CD4-positive, alpha-beta T cell treated with Interleukin-1 beta for 1 hour (primary cell): Measurements from ENCODE around the gene SRCAP.
A peak's percentile ranks its signal among the peaks of the same experiment; 100 is the strongest.

Experiments used
- DNase-seq, 2 donors: peaks; one replicate each; pipeline ENCODE4 v3.0.0-alpha.2; 2020 to 2022

Gene SRCAP

GRCh38 chr16:30737794-30738648 lies 39.0 kb downstream of the SRCAP start:
- no peak for DNase-seq

DNA sequence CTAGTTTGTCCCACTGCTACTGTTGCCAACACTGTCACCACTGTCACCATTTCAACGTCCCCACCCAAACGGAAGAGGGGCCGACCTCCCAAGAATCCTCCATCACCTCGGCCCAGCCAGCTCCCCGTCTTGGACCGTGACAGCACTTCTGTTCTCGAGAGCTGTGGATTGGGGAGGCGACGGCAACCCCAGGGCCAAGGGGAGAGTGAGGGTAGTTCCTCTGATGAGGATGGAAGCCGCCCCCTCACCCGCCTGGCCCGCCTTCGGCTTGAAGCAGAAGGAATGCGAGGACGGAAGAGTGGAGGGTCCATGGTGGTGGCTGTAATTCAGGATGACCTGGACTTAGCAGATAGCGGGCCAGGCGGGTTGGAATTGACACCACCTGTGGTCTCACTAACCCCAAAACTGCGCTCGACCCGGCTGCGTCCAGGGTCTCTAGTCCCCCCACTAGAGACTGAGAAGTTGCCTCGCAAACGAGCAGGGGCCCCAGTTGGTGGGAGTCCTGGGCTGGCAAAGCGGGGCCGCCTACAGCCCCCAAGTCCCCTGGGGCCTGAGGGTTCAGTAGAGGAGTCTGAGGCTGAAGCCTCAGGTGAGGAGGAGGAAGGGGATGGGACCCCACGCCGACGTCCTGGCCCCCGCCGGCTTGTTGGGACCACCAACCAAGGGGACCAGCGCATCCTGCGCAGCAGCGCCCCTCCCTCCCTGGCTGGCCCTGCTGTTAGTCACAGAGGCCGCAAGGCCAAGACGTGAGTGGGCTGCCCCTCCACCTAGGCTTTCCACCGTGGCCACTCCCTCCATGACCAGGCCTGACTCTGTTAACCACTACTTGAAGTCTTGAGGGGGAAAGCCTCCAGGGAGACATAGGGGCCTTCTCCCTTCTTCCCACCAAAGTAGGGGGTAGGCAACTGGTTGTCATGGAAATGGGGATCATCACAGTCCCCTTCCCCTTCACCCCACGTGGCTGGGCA lies 40.3 kb downstream of the SRCAP start:
- DNase-seq: no peak

DNA sequence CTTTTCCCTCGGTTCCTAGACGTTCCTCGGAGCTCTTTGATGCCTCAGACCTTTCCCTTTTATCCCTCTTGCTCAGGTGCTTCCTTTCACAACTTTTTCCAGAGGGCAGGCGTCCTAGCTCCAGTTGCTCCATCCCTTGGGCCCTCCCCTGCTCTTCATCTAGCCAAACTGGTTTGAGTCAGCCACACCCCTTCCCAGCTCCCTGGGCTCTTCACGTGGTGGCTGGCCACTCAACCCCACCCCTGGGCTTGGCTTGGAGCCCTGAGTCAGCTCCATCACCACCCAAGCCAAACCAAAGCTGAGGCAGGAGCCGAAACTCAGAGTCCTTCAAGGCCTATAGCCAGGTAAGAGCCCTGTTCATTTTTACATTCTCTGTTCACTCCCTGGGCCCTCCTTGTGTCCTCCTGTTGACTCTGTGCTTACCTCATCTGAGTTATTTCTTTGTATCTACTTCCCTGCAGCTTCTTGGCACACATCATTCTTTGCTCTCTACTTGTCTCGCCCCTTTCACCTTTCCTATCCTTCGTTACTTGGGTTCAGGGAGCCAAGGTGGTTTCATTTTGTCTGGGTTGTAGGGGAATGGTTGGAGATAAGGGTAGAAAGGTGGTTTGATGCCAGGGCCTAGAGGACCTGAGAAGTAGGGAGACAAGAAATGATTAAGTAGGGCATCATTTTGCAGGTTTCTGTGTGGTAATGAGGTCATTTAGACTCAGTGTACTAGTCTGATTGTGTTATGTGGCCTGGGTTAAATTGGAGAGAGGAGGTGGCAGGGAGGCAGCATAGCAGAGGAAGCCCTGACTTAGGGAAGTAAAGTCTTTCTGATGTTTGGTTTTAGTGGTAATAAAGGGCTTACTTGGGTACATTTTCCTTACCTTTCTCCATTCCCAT lies 41.6 kb downstream of the SRCAP start:
- no peak for DNase-seq

DNA sequence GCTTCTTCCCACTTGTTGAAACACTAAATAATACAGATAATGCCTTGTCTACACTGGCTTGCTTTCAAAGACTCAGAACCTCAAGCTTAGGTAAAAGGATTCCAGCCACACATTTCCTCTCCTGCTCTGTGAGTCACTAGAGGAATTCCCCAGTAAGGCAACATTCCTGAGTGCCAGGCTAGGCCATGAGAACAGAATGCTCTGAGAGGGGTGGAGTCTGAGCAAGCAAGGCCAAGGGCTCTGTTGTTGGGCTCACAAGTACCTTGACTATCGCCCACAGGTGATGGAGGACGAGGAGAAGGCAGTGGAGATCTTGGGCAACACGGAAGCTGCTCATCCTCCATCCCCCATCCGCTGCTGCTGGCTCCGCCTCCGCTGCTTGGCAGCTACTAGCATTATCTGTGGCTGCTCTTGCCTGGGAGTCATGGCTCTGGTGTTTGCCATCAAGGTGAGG lies 42.5 kb downstream of the SRCAP start:
- no peak for DNase-seq

DNA sequence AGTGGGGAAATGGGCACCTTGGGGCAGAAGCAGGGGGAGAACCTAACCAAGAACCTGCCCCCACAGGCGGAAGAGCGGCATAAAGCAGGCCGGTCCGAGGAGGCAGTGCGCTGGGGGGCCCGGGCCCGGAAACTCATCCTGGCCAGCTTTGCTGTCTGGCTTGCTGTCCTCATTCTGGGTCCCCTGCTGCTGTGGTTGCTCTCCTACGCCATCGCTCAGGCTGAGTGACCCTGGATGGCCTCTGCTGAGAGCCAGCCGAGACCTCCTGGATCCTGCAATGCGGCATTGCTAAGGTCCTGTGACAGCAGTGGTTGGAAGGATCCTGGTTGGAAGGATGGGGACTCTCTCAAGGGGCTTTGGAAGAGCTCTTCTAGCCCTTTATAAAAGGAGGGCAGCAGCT lies 44.7 kb downstream of the SRCAP start:
- no peak for DNase-seq

DNA sequence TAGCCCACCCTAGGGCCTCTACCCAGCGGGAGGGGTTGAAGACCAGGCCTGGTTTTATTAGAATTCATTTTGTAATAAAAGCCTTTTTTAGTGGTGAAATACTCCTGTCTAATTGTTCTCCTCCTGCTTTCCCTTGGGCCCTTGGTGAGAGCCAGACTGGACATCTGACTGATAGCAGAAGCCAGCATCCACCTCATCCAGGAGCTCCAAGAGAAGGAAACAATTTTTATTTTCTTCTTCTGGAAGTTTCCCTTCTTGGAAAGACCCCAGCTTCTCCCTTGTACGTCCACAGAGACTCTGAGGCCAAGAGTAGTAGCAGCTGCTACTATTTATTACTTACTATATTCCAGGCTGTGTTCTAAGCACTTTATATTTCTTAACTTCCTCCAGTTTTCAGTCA lies 45.2 kb downstream of the SRCAP start:
- DNase-seq: no peak

DNA sequence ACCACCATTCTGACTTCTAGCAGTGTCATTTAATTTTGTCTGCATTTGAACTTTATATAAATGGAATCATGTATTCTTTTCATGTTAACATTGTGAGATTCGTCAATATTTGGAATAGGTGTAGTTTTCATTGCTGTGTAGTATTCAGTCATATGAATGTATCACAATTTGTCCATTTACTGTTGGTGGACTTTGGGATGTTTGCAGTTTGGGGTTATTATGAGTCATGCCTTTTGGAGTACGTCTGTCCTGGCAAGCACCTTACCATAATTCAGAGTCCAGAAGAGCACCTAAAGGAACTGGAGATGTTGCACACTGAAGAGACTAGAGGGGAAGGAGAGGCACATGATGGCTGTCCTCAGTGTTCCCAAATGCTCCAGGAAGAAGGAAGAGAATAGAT lies 46.1 kb downstream of the SRCAP start:
- DNase-seq: no peak

DNA sequence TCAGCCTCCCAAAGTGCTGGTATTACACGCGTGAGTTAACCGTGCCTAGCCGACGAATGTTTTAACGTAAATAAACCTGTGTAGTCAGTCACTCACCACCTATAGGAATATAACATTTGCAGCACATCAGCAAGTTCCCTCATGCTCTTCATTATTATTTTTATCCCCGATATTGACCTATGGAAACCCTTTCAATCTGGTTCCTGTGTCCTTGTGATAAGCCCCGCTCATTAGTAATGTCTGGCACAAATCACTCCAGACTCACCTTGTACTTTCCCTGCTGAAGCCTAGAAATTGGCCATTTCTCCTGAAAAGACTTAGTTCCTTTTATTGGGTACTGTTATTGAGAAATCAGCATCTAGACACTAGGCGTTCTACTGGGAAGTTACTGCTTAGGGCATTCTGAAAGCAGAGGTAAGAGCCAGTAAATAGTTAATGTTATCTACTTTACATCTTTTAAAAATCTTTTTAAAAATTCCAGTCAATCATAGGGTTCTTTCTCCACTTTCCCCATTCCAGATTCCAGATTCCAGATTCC lies 47.7 kb downstream of the SRCAP start:
- no peak for DNase-seq

DNA sequence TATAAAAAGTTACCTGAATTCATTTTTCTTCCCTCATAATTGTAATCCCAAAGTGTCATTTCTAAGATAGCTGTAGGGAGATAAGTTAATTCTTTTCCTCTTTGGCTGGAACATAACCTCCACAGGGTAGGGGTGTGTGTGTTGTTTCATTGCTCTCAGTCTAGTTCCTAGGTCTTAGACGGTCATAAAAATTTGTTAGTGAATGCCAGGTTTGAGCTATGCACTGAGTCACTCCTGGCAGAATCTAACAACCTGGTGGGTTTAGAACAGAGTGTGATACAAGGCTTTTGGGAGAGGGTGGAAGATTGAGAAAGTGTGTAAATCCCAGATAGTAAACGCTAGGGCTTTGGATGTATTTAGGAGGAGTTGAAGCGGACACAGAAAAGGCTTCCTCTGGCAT lies 48.4 kb downstream of the SRCAP start:
- no peak for DNase-seq

DNA sequence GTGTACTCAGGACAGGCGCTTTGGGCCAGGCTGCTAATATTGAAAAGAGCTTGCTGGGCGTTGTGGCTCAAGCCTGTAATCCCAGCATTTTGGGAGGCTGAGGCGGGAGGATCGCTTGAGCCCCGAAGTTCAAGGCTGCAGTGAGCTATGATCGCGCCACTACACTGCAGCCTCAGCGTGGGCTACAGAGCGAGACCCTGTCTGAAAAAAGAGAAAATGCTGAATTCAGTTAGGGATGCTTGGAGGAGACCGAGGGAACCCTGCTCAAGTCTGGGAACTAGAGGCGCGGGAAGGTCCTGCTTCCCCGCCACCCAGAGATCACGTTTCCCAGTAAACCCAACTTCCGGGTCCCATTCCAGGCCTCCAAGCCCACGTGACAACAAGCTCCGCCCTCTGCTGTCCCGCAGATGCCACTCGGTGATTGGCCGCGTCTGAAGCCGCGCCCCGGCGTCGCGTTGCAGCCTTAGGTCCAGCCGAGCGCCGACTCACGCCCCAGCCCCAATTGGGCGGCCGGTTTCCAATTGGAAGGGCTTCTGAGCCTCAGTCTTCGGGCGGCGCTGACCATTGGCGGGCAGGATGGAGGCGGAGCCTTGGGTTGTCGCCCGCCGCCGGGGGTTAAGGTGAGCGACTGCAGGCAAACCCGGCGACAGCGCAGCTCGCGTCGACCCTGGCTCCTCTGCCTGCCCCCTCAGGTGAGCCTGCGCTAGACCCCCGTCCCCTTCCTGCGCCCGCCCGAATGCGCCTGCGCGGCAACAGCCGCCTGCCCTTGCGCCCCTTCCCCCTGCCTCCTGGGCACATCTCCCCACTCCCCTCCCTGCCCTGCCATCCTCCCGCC lies 49.0 kb downstream of the SRCAP start, which contains the start of gene PHKG2:
Gene PHKG2 (plus strand): TSS at position 627 of the 835 bp plus-strand sequence. CDS start 396 bp downstream, outside the sequence.
- peak; percentile 97 for DNase-seq

DNA sequence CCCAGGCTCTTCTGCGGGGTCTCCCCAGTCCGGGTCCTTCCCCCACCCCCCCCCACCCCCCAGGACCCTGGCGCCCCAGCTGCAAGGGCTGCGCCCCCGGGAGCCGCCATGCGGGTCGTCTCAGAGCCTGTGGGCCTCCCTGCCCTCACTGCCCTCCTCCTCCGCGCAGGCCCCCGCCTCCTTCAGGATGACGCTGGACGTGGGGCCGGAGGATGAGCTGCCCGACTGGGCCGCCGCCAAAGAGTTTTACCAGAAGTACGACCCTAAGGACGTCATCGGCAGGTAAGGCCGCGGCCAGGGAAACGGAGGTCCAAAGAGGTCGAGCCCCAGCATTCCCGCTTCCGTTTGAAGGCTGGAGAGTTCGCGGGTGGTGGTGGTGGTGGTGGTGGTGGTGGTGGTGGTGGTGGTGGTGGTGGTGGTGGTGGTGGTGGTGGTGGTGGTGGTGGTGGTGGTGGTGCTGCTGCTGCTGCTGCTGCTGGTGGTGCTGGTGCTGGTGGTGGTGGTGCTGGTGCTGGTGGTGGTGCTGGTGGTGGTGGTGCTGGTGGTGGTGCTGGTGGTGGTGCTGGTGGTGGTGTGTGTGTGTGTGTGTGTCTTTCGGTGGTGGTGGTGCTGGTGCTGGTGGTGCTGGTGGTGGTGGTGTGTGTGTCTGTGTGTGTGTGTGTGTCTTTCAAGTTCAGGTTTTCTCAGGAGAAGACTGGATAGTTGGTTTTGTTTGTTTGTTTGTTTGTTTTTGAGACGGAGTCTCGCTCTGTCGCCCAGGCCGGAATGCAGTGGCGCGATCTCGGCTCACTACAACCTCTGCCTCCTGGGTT lies 49.9 kb downstream of the SRCAP start:
- DNase-seq: peak; percentile 29 to 30

DNA sequence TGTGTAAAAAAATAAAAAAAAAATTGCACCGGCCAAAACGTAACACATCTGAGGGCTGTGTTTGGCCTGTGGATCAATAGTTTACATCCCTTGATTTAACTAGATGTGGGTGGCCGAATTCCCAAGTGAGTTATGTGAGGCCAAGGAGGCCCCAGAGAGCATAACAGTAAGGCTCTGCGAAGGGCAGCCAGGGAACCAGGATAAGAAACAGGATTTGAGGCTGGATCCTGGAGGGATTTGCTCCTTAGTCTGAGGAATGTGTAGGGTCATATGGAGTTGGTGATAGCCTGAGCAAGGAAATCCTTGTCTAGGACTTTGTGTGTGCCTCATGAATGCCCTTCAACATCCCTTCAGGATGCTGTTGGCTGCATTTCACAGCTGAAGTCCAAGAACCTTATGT lies 51.2 kb downstream of the SRCAP start:
- no peak for DNase-seq

DNA sequence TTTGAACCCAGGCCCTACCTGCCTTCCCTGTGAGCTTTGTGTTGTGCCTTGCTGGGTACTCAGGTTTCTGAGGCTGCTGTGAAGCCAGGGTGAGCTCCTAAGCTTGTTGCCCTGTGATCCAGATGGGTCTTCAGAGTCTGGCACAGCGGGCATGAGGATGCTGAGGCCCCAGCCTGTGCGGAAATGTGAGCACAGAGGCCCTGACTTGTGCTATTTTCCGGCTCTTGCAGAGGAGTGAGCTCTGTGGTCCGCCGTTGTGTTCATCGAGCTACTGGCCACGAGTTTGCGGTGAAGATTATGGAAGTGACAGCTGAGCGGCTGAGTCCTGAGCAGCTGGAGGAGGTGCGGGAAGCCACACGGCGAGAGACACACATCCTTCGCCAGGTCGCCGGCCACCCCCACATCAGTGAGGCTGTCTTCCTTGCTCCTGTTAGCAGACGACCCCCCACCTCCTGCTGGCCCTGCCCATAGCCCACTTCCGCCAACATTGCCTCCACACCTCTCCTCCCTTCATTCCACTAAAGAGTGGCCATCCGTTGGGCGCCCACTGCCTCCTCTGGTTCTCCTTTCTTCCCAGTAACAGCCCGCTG lies 52.0 kb downstream of the SRCAP start:
- no peak for DNase-seq

- no peak for DNase-seq
Measured at GRCh38 chr16:30753596-30753995, 54.6 kb downstream of the SRCAP start.

- DNase-seq: no peak
Measured at GRCh38 chr16:30755955-30756780, 57.2 kb downstream of the SRCAP start.

GRCh38 chr16:30756781-30757100 lies 57.8 kb downstream of the SRCAP start:
- no peak for DNase-seq

GRCh38 chr16:30757316-30757715 lies 58.3 kb downstream of the SRCAP start:
- no peak for DNase-seq

- peak in 1 of 2 donors; percentile 43 for DNase-seq
Measured at GRCh38 chr16:30758988-30759491, 60.1 kb downstream of the SRCAP start.

- DNase-seq: no peak
Measured at GRCh38 chr16:30760001-30760559, 61.1 kb downstream of the SRCAP start.
